Activated CD4-positive, alpha-beta T cell treated with anti-CD3 and anti-CD28 coated beads for 4 hours (primary cell): Measurements from ENCODE around the gene PRDM13.
"Not testable (repeated sequence)": the region's sequence is repeated elsewhere in the genome, so short reads cannot be mapped to it uniquely, and the experiment has no call there.

Experiments
- DNase-seq, 2 donors: peaks; one replicate each; pipeline ENCODE4 v3.0.0-alpha.2; 2020

PRDM13 gene

GRCh38 chr6:99604166-99605073, 2.2 kb upstream of the PRDM13 start:
- no peak for DNase-seq

- no peak for DNase-seq
Measured at GRCh38 chr6:99605074-99605734, 1.4 kb upstream of the PRDM13 start.

- DNase-seq, result no peak
Measured at GRCh38 chr6:99605911-99606655, 550 bp upstream of the PRDM13 start.

- no peak for DNase-seq
Measured at GRCh38 chr6:99607416-99608036, 893 bp downstream of the PRDM13 start.

GRCh38 chr6:99608059-99608885, 1.6 kb downstream of the PRDM13 start:
- DNase-seq, result no peak

- DNase-seq, result no peak
Measured at GRCh38 chr6:99608886-99609482, 2.4 kb downstream of the PRDM13 start.

- no peak for DNase-seq
Measured at GRCh38 chr6:99609905-99610489, 3.4 kb downstream of the PRDM13 start.

GRCh38 chr6:99611148-99611547, 4.5 kb downstream of the PRDM13 start:
- DNase-seq, result no peak

- DNase-seq, result no peak
Measured at GRCh38 chr6:99612551-99613408, 6.1 kb downstream of the PRDM13 start.

GRCh38 chr6:99613409-99613704, 6.7 kb downstream of the PRDM13 start:
- DNase-seq, result peak; percentile 25 to 30

GRCh38 chr6:99613705-99614429, 7.2 kb downstream of the PRDM13 start:
- DNase-seq, result peak in 1 of 2 donors; percentile 18

- DNase-seq, result peak in 1 of 2 donors; percentile 19
Measured at GRCh38 chr6:99614430-99615186, 8.0 kb downstream of the PRDM13 start.

- DNase-seq, result no peak
Measured at GRCh38 chr6:99617131-99617530, 10.5 kb downstream of the PRDM13 start.

GRCh38 chr6:99618649-99619408, 12.2 kb downstream of the PRDM13 start:
- DNase-seq, result no peak

- no peak for DNase-seq
Measured at GRCh38 chr6:99619409-99619762, 12.8 kb downstream of the PRDM13 start.

- DNase-seq, result not testable (repeated sequence)
Measured at GRCh38 chr6:99622044-99622443, 15.4 kb downstream of the PRDM13 start.

- DNase-seq, result no peak
Measured at GRCh38 chr6:99629293-99629692, 22.7 kb downstream of the PRDM13 start.

- no peak for DNase-seq
Measured at GRCh38 chr6:99637629-99638028, 31.0 kb downstream of the PRDM13 start.
